H9 (cell line): ENCODE data around the gene ALKBH5. TPM values are rescaled to one million over a fixed set of nuclear protein-coding genes. Genes with fewer than 3 reads are reported as not detected.

Experiments used
- DNase-seq: peaks from one replicate; pipeline ENCODE4 v3.0.0-alpha.2; 2017
- H2AFZ ChIP-seq: one replicate; pipeline ENCODE4 v1.6.1; 2013; ENCODE audit warnings: mild to moderate bottlenecking, low read length, control low read depth, moderate library complexity
- H2AK5ac ChIP-seq: 2 replicates; pipeline ENCODE4 v1.6.1; 2013; ENCODE audit warnings: low read length, control low read depth, mixed read lengths; ENCODE audit not compliant: insufficient read length
- H2BK120ac ChIP-seq: one replicate; pipeline ENCODE4 v1.6.1; 2013; ENCODE audit warnings: low read depth, mild to moderate bottlenecking, low read length, control low read depth, inconsistent platforms; ENCODE audit not compliant: poor library complexity, severe bottlenecking
- H2BK12ac ChIP-seq: 2 replicates; pipeline ENCODE4 v1.6.1; 2013; ENCODE audit warnings: low read length, control low read depth, mixed read lengths, low read depth; ENCODE audit not compliant: insufficient read length
- H2BK15ac ChIP-seq: 2 replicates; pipeline ENCODE4 v1.6.1; 2013; ENCODE audit warnings: low read depth, low read length, control low read depth
- H2BK20ac ChIP-seq: one replicate; pipeline ENCODE4 v1.6.1; 2013; ENCODE audit warnings: low read depth, mild to moderate bottlenecking, low read length, control low read depth, inconsistent platforms; ENCODE audit not compliant: poor library complexity, severe bottlenecking
- H2BK5ac ChIP-seq: 2 replicates; pipeline ENCODE4 v1.6.1; 2013; ENCODE audit warnings: low read length, control low read depth, mixed read lengths; ENCODE audit not compliant: insufficient read length
- H3K14ac ChIP-seq: 2 replicates; pipeline ENCODE4 v1.6.1; 2013; ENCODE audit warnings: low read length, control low read depth; ENCODE audit not compliant: insufficient read depth
- H3K18ac ChIP-seq: 2 replicates; pipeline ENCODE4 v1.6.1; 2013; ENCODE audit warnings: low read depth, mild to moderate bottlenecking, mixed read lengths, low read length, control low read depth; ENCODE audit not compliant: insufficient read length
- H3K23ac ChIP-seq: 2 replicates; pipeline ENCODE4 v1.6.1; 2013; ENCODE audit warnings: low read length, control low read depth, mixed read lengths, low read depth; ENCODE audit not compliant: insufficient read length
- H3K23me2 ChIP-seq: 2 replicates; pipeline ENCODE4 v1.6.1; 2013; ENCODE audit warnings: low read depth, mild to moderate bottlenecking, mixed read lengths, low read length, control low read depth; ENCODE audit not compliant: insufficient read length, poor library complexity, severe bottlenecking
- H3K27ac ChIP-seq: 2 replicates; pipeline ENCODE4 v1.5.1; 2013; ENCODE audit warnings: low read length, control low read depth, mixed read lengths, low read depth; ENCODE audit not compliant: insufficient read length
- H3K27me3 ChIP-seq: 2 replicates; pipeline ENCODE4 v1.6.1; 2013; ENCODE audit warnings: low read length, control low read depth, inconsistent platforms; ENCODE audit not compliant: insufficient read depth
- H3K4ac ChIP-seq: 2 replicates; pipeline ENCODE4 v1.6.1; 2013; ENCODE audit warnings: low read depth, mild to moderate bottlenecking, control low read depth, inconsistent platforms, low read length, moderate library complexity
- H3K4me1 ChIP-seq: 2 replicates; pipeline ENCODE4 v1.6.1; 2013; ENCODE audit warnings: low read length, control low read depth, inconsistent platforms; ENCODE audit not compliant: insufficient read depth
- H3K4me2 ChIP-seq: 2 replicates; pipeline ENCODE4 v1.6.1; 2013; ENCODE audit warnings: low read length, control low read depth, mixed read lengths; ENCODE audit not compliant: insufficient read length, insufficient read depth
- H3K56ac ChIP-seq: 2 replicates; pipeline ENCODE4 v1.6.1; 2013; ENCODE audit warnings: low read depth, mild to moderate bottlenecking, mixed read lengths, low read length, control low read depth; ENCODE audit not compliant: insufficient read length
- H3K79me1 ChIP-seq: 2 replicates; pipeline ENCODE4 v1.6.1; 2013; ENCODE audit warnings: low read depth, mild to moderate bottlenecking, moderate library complexity, low read length, control low read depth, inconsistent platforms; ENCODE audit not compliant: insufficient read depth, poor library complexity, severe bottlenecking
- H3K79me2 ChIP-seq: 2 replicates; pipeline ENCODE4 v1.6.1; 2013; ENCODE audit warnings: low read length, control low read depth, inconsistent platforms; ENCODE audit not compliant: insufficient read depth
- H3K9ac ChIP-seq: 2 replicates; pipeline ENCODE4 v1.6.1; 2013; ENCODE audit warnings: low read length, control low read depth, mixed read lengths; ENCODE audit not compliant: insufficient read length; ENCODE audit errors: extremely low read depth
- H3K9me3 ChIP-seq: one replicate; pipeline ENCODE4 v1.6.1; 2013; ENCODE audit warnings: low read depth, low read length, inconsistent platforms; ENCODE audit not compliant: control insufficient read depth
- H3T11ph ChIP-seq: one replicate; pipeline ENCODE4 v1.6.1; 2013; ENCODE audit warnings: mild to moderate bottlenecking, low read length, control low read depth, inconsistent platforms
- H4K20me1 ChIP-seq: one replicate; pipeline ENCODE4 v1.6.1; 2013; ENCODE audit not compliant: control insufficient read depth, insufficient read length, insufficient read depth
- H4K5ac ChIP-seq: 2 replicates; pipeline ENCODE4 v1.6.1; 2013; ENCODE audit warnings: low read depth, mild to moderate bottlenecking, mixed read lengths, low read length, control low read depth; ENCODE audit not compliant: insufficient read length
- H4K8ac ChIP-seq: replicated peaks from 2 replicates; pipeline ENCODE4 v1.6.1; 2013; ENCODE audit warnings: low read length, control low read depth, mixed read lengths, low read depth; ENCODE audit not compliant: insufficient read length
- H4K91ac ChIP-seq: 2 replicates; pipeline ENCODE4 v1.6.1; 2013; ENCODE audit warnings: low read depth, mild to moderate bottlenecking, moderate library complexity, mixed read lengths, low read length, control low read depth; ENCODE audit not compliant: insufficient read length
- H3K27ac Mint-ChIP-seq, 3 experiments: 2 replicates in 2 of 3; 3 replicates in 1 of 3; pipeline ENCODE4 v1.8.0; 2020 to 2021; ENCODE audit warnings: mixed read lengths in 3 of 3, mild to moderate bottlenecking in 1 of 3, moderate library complexity in 1 of 3
- H3K27me3 Mint-ChIP-seq: 2 replicates; pipeline ENCODE4 v1.8.0; 2021; ENCODE audit warnings: low read depth, mild to moderate bottlenecking, moderate library complexity, mixed read lengths
- H3K36me3 Mint-ChIP-seq, 3 experiments: 2 replicates in 2 of 3; 3 replicates in 1 of 3; pipeline ENCODE4 v1.8.0; 2020 to 2021; ENCODE audit warnings: low read depth in 3 of 3, mixed read lengths in 3 of 3; ENCODE audit not compliant: insufficient read depth in 1 of 3
- H3K4me1 Mint-ChIP-seq, 2 experiments: 2 replicates each; pipeline ENCODE4 v1.8.0; 2020; ENCODE audit warnings: mixed read lengths in 2 of 2
- H3K4me3 Mint-ChIP-seq, 2 experiments: 2 replicates in 1 of 2; 3 replicates in 1 of 2; pipeline ENCODE4 v1.8.0; 2020 to 2021; ENCODE audit warnings: mild to moderate bottlenecking in 2 of 2, mixed read lengths in 2 of 2, moderate library complexity in 1 of 2
- H3K9me3 Mint-ChIP-seq, 2 experiments: 2 replicates in 1 of 2; 3 replicates in 1 of 2; pipeline ENCODE4 v1.8.0; 2020; ENCODE audit warnings: mild to moderate bottlenecking in 2 of 2, mixed read lengths in 2 of 2, moderate library complexity in 1 of 2
- CTCF ChIP-seq: fragments of 200-600 bp; sonication (generic); conservative IDR thresholded peaks from 3 replicates; pipeline ENCODE4 v1.8.0; 2021; ENCODE audit warnings: antibody characterized with exemption, mild to moderate bottlenecking
- WGBS: extraction: QIAGEN DNeasy Blood & Tissue Kit; methylation state at CpG from one replicate; pipeline ENCODE4 v1.1.7; 2013; ENCODE audit warnings: missing lambda C conversion rate, low lambda C conversion rate, mixed read lengths; ENCODE audit not compliant: insufficient read length; ENCODE audit errors: extremely low coverage; 5-methylcytosine and 5-hydroxymethylcytosine counted together
- total RNA-seq: library from RNA; stranded (reverse); gene quantifications from 2 replicates; pipeline ENCODE4 v1.2.1, GENCODE V29; 2021

Gene ALKBH5
- total RNA-seq, 1 experiment from 2014 or later, result 89.8 TPM

- Histone ChIP-seq H3K79me1 (peaks cover 3% of the 10 kb centered on the region), H3K23ac (no peak overlapping the region), H3K4me1 (no peaks in the 10 kb centered on the region), H2BK5ac (no peak overlapping the region), H2BK12ac (no peak overlapping the region), H3K9me3 (no peaks in the 10 kb centered on the region), H4K8ac (no peak overlapping the region), H4K20me1 (no peaks in the 10 kb centered on the region), H3K4me2 (no peak overlapping the region), H4K91ac (no peak overlapping the region), H3K23me2 (no peaks in the 10 kb centered on the region), H3K4ac (no peak overlapping the region), H3K27me3 (no peaks in the 10 kb centered on the region), H3K14ac (no peak overlapping the region), H3K9ac (no peak overlapping the region), H3K79me2 (no peaks in the 10 kb centered on the region; the same call in 1 of the 2 replicates), H2BK120ac (no peak overlapping the region), H3T11ph (no peak overlapping the region), H3K27ac (no peak overlapping the region), H3K56ac (no peak overlapping the region), H2AFZ (no peak overlapping the region), H2BK15ac (no peak overlapping the region), H2BK20ac (no peak overlapping the region), H2AK5ac (no peak overlapping the region), H3K18ac (no peak overlapping the region), H4K5ac (no peak overlapping the region)
- Mint-ChIP-seq H3K27me3 (no peaks in the 10 kb centered on the region), H3K4me3 (no peak overlapping the region; a peak in 1 of 5 replicates), H3K27ac (peak overlapping the region in 2 of 3 experiments; percentile 6 to 37; a peak in 2 of 7 replicates), H3K9me3 (no peaks in the 10 kb centered on the region), H3K36me3 (peaks cover 25 to 63% (median 43%) of the 10 kb centered on the region in 3 experiments; a peak in 6 of 7 replicates), H3K4me1 (peaks cover 13 to 15% of the 10 kb centered on the region in 2 experiments)
- no peak for DNase-seq
- WGBS, result no CpG with 5 or more reads among the region's 2 CpGs
- no peak for TF ChIP-seq CTCF
Measured at GRCh38 chr17:18205861-18206260, 22.2 kb downstream of the ALKBH5 start.
